GM18867 (cell line): ENCODE data around the gene PRAC2.

ENCODE experiments used
- ATAC-seq: cut with Tn5 transposase; IDR thresholded peaks from one replicate; pipeline ENCODE4 v1.9.1; 2021; ENCODE audit warnings: mild to moderate bottlenecking, moderate library complexity; ENCODE audit not compliant: unreplicated experiment

PRAC2 gene

GRCh38 chr17:48732688-48733629 is 10.0 kb downstream of the PRAC2 start:
- no peak for ATAC-seq

DNA sequence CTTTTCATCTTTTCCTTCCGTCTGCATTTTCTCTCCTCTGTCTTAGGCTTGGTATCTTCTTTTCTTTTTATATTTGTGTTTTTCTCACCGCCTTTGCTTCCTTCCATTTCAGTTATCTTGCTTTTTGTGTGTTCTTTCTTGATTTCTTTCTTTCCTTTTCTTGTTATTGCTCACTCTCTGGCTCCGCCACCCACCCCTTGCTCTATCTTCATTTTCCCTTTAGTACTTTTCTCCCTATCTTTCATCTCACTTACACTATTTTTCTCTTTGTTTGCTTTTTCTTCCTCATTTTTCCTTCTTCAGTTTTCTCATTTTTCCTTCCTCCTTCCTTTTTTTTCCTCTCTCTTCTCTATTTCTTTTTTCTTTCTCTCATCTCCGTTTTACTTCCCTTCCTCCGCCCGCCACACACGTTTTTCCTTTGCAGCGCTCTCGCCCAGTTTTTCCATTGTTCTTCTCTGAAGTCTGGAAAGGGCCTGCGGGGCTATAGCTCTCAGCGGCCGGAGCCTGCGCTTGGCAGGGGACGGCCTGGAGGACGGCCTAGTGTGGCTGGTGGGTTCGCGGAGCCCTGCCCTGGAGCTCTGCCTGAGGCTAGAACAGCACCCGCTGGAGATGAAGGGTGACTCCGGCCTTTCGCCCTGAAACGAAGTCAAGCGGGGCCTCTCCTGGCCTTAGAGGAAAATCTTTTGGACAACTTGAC is 10.8 kb downstream of the PRAC2 start:
- ATAC-seq, result no peak

DNA sequence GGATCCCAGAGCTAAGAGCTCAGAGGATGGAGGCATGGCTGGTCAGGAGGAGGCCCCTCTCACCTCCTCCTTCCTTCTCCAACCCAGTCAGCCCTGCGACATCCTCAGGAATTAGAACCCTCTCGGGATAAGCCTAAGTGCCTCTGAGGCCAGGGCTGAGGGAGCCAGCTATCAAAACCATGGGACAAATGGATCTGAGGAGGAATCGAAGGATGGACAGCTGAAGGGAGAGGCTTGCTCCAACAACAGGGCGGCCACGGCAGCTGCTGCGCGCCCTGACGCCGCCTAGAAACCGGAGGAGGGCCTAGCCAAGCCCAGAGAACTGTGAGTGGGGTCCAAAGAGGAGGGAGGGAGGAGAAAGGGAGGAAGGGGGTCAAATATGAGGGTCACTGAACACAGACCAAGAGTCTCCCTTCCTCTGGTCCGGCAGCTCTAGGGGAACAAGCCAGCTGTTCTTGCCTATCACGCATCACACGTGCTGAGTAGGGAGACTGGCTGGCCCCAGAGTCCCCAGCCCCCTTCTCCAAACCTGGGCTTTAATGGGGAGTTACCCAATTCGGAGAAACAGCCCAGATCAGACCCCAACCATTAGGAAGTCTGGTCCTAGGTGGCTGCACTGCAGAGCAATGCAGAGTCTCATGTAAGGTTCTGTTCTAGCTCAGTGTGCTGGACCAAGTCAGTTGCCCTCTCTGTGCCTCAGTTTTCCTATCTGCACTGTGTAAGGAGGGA is 11.5 kb downstream of the PRAC2 start:
- no peak for ATAC-seq

- ATAC-seq, result no peak
These were observed 12.0 kb downstream of the PRAC2 start for GRCh38 chr17:48735062-48735351.

- ATAC-seq, result no peak
These were observed 14.5 kb downstream of the PRAC2 start for GRCh38 chr17:48737330-48738043.

DNA sequence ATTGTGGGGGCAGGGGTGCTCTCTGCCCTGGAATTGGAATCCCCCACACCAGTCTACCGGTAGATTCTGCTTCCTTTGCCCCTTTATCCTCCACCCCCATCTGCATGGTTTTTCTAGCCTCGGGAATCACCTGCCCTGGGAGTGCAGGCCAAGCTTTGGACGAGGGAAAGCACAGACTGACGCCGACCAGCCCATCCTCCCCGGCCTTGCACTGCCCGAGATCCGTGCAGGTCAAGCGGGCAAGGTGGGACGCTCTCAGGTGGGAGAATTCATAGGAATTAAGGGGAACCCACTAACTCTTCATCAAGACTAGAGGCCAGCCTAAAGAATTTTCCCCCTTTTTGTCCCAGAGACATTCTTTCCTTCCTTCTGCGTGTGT is 15.4 kb downstream of the PRAC2 start:
- ATAC-seq, result no peak

DNA sequence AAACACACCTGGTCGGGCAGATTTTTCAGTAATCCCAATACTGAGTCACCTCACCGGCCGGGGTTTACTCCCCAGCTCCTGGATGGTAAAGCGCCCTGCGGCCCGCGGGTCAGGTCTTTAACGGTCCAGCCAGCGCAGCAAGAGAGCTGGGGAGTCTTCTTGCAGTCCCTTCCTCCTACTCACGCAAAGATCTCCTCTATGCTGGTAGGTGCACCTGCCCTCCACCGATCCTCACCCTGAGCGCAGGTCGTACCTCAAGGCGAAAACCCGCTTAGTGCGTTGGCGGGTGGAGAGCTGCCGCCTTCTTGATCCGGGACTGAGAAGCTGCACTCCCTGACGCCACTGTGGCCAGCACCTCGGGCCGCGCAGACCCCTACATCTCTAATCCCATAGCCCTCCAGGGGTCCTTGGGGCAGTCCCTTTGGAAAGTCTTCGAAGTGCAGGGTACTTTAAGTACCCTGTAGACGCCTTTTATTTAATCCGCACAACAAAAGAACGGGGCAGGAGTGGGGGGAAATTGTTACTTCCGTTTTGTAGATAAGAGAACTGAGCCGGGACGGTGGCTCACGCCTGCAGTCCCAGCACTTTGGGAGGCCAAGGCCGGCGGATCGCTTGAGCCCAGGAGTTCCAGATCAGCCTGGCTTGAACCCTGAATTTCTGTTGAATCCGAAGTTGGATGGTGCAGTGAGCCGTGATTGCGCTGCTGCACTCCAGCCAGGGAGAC is 16.0 kb downstream of the PRAC2 start:
- no peak for ATAC-seq

- no peak for ATAC-seq
These were observed 17.6 kb downstream of the PRAC2 start for GRCh38 chr17:48740537-48740936.

DNA sequence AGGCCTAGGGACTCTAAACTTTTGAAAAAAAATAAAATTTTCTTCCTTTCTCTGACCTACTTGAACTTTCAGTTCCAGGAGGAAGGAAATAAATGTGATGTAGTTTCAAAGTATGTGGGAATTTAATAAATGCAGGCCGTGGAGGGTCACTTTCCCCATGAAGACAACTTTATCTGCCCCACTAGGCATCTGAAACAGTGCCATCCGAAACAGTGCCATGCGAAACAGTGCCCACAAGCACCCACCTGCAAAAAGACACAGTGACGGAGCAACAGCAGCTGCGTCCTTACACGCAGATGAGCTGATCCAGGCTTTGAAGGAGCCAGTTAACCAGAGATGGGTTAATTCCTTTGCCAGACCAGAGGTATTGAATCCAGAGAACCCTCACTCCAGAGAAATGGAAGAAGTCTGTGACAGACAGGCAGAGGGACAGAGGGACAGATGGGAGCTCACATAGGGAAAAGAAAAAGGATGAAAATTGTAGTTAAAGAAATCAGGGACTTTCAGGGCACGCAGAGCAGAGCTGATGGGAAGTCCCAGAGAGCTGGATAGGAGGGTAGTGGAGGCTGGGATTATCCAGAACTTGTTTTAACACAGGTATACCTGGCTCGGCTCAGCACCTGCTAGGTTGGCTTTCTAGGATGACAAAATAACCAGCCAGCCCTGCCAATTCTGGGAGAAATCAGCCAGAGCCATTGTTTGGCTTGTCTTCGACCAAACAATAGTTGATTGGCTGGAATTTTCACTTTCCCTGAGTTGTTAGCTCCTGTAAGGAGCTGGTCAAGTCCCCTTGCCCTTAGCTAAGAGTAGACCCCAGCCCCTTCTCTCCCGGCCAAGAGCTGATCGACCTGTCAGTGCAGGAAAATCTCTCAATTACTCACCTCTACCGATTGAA is 22.6 kb downstream of the PRAC2 start:
- ATAC-seq, result no peak

DNA sequence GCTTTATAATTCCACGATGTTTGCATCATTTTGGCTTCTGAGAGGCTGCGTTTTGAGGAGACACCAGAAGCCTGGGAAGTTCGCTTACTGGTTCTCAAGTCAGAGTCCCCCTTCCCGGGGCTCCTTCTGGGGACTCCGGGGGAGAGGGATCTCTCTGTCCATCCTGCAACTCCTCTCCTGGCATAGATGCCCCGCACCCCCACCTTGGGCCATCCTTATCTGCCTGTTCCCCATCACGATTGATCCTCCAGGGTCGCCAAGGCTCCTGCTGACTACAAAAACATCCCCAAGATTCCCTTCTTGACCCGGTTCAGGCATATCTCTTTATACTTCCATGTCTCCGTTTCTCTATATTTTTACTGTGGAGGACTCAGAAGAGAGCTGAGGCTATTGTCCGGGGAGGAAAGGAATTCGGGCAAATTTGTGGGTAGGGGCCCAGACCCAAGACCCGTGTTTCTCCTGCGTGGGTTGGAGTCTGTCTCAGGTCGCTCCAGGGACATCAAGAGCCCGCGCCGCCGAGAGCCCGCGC is 24.0 kb downstream of the PRAC2 start:
- ATAC-seq, result no peak

DNA sequence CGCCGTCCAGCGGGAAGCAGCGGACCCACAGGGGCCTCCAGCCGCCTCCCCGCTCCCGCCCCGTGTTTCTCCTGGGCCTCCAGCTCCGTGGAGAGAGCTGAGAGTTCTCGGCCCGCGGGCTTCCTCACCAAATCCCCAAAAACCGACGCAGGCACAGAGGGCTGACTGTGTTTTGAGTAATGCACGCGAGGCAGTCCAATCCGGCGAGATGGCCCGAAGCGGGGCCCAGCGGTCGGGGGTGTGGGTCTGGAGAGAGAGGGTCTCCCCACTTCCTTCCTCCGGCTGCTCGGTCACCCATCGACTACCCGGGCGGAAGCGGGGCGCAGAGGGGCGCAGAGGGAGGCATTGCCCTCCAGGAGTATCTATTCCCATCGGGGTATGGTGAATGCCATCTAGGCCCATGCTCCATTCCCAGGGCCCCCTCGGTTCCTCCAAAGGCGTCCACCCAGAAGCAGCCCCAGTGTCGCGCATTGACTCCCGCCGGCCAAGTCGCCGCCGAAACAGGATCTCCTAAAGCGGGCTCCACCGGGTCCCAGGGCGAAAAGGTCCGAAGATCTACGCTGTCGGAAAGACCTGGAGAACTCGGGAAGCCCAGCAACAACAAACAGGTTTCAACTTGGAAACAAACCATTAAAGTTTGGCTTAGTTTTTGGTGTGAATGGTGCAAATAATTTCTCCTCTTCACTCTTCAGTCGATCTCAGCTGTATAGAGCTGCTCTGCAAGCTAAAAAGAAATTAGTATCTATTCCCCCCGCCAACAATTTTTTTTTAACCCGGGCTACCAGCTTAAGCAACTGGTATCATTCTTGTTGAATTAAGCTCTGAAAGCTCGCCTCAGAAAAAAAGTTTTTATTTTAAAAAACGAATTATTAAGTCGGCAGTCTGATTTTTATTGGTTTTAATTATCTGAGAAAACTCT is 24.7 kb downstream of the PRAC2 start:
- ATAC-seq, result no peak

- ATAC-seq, result no peak
These were observed 26.0 kb downstream of the PRAC2 start for GRCh38 chr17:48748718-48749566.

GRCh38 chr17:48749621-48750553 is 26.9 kb downstream of the PRAC2 start:
- ATAC-seq, result no peak

- no peak for ATAC-seq
These were observed 28.2 kb downstream of the PRAC2 start for GRCh38 chr17:48751172-48751571.

DNA sequence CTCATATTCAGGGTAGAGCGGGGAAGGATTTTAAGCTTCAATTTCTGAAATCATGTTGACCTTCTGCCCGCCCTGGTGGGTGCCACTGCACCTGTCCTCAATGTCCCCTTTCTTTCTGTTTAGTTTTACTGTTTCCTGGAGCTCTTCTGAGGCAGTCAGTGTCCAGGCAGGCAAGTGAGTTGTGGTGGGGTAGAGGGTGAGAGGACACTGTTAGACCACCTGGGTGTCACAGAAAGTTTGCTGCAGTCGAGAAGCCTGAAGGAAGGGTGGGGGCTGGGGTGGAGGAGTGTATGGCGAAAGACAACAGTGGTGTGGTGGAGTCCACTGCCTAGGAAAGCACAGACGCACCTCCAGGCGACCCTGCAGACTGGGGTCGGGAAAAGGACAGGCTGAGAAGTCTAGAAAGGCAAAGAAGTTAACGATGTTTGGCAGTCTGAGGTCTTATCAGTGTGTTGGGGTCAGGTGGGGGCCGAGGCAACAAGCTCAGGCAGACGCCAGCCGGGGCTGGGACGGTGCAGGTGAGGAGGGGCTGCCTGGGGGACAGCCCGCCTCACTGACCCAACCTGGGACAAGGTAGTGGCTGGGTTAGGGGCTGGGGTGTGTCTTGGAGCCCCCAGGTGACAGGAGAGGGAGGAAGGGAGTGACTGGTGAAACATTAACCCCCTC is 28.9 kb downstream of the PRAC2 start:
- ATAC-seq, result no peak
